Measurements from ENCODE around the gene DAW1.

DAW1 gene

GRCh38 chr2:227862227-227862740 is 9.1 kb upstream of the DAW1 start:
- DNase-seq = peak; percentile 60

GRCh38 chr2:227862741-227863588 is 8.5 kb upstream of the DAW1 start:
- no peak for DNase-seq

DNA sequence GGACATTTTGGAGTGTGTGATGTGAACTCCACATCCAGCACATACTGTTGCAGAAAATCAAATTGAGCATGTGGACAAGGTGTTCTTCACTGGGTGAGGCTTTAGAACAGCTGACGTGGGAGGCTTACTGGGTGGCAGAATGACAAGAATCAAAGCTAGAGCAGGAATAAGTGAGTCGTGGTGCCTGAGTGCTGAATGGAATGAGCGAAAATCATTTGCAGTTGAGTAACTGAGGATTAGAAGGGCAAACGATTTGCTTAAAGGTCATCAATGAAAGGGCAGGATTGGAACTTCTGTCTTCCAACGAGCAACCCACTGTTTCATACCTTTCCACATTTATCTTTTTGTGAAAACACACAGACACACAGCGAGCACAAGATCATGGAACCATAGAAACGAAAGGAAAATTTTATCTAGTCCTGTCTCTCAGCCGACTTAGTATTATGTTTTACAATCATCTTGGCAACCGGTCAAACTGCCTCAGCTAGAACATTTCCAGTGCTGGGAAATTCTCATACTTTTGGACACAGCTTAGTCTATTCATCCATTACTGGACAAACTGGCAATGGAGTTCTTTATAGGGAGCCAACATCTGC is 7.2 kb upstream of the DAW1 start:
- DNase-seq = no peak

- DNase-seq = no peak
These were observed 6.1 kb upstream of the DAW1 start for GRCh38 chr2:227865291-227865690.

- DNase-seq = no peak
These were observed 4.0 kb upstream of the DAW1 start for GRCh38 chr2:227867386-227867785.

DNA sequence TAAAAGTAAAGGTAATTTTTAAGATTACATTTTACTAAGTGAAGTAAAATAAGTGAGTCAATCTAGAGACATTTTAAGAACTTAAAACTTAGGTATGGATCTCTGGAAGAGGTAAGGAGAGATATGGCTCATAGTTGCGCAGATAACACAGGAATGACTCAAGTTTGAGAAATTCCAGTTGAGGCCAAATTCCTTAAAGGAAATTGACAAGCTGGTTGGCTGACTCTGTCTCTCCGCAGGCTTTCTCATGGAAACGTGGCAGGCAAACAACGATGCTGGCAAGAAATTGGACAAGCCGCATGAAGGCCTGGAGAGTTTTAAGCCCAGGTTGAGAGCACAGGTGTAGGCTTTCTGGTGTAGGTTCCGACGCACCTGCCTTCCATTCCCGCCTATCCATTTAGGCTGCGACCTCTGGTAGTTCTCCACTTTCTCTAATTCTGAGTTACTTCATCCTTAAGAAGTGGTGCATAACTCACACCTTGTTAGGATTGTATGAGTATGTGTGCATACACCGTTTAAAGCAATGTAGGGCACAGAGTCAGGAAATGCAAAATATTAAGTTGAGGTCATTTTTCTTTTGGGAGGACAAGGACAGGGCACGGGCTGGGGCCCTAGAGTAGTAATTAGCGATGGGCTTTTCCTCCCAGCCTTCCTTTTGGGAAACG is 589 bp upstream of the DAW1 start:
- DNase-seq = no peak

DNA sequence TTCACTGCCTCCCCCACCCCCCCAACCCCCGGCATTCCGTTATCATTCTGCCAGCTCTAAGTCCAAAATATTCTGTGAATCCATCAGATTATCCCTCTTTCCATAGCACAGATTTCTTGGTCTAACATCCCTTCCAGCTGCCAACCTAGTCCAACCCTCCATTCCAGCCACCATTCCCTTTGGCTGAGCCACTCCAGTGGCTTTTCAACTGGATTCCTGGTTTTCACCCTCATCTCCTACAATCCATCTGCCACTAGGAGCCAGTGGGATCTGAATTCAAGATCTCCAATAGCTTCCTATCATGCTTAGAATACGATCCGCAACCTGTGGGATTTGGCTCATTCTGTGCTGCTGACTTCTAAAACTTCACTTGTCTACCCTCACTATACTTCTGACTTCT is 1.2 kb downstream of the DAW1 start:
- DNase-seq = no peak

DNA sequence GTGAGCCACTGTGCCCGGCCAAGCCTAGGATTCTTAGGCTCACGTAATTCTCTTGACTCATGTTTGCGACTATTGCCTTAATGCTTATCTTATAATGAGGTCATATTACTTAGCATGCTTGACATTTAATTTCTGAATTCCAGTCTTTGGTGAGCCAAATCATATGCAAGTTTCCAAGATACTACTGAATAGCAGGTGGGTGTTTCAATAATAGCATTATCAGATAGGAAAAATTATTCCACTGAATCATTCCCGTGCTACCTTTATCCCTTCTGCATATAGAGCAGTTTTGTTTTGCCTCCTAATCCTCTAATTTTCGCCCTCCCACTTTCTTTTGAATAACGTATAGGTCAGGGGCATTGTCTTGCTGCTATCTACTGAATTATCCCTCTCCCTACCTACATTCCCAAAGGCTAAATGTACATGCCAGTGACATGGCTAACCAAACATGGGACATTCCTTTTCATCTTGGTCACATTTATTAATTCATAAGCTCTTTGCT is 4.9 kb downstream of the DAW1 start:
- DNase-seq = no peak

DNA sequence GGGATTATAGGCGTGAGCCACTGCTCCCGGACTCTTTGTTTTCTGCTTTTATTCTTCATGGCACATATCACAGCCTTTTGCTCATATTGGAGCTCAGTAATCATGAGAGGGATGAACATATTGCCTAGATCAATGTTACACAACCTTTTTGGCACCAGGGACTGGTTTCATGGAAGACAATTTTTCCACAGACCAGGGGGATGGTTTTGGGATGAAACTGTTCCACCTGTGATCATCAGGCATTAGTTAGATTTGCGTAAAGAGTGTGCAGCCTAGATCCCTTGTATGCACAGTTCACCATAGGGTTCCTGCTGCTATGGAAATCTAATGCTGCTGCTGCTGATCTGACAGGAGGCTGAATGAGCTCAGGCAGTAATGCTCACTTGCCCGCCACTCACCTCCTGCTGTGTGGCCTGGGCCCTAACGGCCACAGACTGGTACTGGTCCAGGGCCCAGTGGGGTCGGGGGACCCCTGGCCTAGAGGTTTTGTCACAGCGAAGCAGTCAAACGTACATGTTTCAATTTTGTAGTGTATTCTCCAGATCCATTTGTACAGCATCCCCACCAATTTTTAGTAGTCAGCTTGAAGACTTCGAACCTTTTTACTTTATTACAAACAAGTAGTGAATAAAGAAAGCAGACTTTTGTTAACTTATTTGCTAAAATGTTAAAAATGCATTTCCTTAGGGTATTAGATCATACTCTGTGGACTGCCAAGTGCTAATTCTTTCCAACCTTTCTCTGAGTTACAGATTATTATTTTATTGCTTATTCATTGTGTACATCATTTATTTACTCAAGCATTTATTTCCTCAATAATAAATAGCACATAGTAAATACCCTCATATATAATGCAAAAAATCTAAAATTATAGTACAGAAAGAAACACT is 6.2 kb downstream of the DAW1 start:
- DNase-seq = no peak

DNA sequence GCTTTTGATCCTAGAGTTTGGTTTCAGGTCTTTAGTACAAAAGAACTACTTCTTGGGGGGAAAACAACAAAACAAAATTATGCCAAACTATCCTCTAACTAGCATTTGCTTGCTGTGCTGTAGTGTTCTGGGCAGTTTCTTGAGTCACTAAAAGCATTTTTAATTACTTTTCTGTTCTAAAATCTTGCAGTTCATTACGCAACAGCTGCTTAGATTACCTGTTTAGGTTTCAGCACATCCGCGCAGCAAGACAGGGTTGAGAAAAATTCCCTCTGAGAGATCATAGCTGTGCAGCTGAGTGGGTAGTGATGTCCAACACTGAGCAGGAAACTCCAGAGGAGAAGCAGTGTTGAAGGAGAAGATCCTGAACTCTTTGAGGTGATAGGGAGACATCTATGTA is 9.0 kb downstream of the DAW1 start:
- DNase-seq = no peak

DNA sequence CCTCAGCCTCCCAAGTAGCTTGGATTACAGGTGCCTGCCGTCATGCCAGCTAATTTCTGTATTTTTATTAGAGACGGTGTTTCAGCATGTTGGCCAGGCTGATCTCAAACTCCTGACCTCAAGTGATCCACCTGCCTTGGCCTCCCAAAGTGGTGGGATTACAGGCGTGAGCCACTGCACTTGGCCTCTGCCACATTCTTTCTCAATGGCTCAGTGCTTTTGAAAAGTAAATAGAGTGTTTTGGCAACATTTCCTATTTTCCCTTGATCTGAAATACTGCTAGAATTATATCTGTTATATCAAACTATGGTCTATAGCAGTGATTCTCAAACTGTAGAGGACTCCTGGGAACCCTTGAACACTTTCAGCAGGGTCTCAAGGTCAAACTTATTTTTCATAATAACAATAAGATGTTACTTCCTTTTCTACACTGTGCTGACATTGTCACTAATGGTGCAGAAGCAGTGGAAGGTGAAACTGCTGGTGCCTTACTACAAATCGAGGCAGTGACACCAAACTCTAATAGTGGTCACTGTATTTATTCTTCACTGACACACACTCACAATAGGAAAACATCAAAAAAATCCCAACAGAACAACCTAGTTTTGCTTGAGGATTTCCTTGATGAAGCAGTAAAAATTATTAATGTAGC is 10.6 kb downstream of the DAW1 start:
- no peak for DNase-seq

DNA sequence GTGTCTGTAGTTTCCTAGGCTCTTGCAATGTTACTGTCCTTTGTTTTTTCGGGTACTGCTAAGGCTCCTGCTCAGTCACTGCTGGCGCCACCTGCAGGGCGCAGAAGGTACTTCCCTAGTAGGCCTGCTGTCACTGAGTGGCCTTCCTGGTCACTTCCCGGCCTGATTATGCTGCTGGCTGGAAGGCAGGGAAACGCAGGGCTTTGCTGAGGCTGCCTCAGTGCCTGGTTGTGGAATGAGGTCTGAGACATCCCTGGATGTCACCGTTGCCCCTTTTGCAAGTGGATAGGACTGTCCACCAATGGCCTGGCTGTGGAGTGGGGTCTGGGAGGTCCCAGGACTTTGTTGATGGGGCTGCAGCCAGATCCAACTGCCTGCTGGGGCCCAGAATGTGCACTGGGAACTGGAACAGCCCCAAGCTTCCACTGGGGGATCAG is 13.1 kb downstream of the DAW1 start:
- DNase-seq = peak; percentile 57

DNA sequence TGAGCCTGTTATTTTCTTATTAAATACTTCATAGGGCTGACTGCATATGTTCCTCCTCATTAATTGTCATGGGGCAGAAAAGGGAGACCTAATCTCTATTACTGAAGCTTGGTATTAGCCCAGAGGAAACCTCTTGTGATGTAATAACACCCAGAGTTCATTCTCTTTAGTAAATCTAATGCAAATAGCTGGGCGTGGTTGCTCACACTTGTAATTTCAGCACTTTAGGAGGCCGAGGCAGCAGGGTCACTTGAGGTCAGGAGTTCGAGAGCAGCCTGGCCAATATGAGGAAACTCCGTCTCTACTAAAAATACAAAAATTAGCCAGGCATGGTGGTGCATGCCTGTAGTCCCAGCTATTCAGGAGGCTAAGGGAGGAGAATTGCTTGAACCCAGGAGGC is 14.7 kb downstream of the DAW1 start:
- DNase-seq = no peak

DNA sequence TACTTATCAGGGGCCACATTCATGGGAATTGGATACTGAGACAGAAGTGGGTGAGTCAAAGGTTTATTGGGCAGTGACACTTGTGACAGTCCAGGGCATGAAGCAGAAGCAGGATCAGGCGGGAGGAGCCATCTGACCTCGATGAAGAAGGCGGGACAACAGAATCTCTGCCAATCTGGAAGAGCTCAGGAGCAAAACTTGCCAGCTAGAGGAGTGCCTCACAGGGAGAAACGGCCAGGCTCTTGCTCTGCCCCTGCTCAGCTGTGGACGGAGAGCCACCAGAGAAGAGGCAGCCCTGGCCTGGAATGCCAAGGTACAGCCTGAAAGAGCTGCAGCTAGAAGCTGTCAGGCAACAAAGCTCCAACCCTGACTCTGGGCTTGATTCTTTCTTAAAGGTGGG is 16.9 kb downstream of the DAW1 start:
- DNase-seq = no peak

- DNase-seq = no peak
These were observed 17.9 kb downstream of the DAW1 start for GRCh38 chr2:227889336-227889735.

DNA sequence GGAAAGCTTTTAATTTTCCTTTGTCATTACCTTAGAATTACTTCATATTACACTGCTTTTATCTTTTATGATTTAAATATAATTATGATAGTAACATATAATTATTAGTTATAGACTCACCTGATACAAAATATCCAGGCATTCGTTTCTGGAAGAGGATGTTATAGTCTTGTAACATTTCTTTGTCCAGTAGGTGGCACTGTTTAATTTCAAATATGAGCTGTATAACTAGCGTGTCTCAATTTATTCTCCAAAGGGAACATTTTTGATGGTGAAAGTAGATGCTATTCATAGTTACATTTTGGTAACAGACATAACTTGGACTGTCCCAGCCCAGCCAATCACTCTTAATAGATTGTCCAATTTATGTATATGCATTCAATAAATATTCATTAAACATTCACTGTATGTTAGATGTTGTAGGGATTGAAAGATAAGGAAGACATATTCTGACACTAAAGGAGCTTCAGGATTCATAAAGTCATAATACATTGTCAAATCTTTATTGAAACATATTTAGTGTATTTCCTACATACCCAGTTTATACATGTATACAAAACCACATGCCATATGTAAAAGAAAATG is 19.2 kb downstream of the DAW1 start:
- DNase-seq = peak; percentile 47

DNA sequence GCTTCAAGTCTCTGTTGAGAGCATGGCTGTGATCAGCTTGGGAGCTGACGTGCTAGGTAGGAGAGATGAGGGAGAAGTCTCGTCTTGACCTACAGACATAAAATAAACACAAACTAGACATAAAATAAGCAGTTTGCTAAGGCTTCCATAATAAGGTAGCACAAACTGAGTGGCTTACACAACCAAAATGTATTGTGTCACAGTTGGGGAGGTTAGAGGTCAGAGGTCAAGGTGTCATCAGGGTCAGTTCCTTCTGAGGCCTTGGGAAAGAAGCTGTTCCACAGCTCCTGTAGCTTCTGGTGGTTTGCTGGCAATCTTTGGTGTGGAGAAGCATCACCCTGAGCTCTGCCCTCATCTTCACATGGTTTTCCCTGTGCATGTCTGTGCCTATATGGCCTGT is 20.2 kb downstream of the DAW1 start:
- DNase-seq = no peak

DNA sequence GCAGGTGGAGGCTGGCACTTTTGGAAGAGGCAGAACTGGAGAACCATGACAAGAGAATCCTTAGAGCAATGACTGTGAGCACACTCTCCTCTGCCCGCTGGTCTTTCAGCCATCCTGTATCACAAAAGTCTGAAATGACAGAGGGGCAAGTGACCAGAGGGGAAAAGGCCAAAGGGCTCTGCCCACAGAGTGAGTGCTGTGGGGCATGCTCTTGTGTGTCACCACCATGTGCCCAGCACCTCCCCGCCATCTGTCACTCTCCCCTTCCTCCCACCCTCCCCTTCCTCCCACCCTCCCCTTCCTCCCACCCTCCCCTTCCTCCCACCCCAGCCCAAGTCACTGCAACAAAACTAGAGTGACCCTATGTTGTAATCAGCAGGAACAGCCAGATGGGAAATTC is 31.9 kb downstream of the DAW1 start:
- DNase-seq = no peak

DNA sequence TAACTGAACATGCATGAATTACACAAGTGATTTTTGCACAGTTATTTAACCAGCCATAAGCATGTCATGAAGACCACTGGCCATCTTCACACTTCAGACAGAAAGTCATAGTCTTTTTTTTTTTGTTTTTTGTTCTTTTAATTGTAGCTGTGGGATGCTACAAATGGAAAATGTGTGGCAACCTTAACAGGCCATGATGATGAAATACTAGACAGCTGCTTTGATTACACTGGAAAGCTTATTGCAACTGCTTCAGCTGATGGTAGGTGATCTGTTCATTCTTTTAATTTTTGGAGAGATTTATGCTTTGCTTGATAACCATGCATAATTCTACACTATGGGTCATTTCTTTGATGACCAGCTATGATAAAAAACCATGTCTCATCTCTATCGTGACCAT is 35.6 kb downstream of the DAW1 start:
- DNase-seq = no peak

DNA sequence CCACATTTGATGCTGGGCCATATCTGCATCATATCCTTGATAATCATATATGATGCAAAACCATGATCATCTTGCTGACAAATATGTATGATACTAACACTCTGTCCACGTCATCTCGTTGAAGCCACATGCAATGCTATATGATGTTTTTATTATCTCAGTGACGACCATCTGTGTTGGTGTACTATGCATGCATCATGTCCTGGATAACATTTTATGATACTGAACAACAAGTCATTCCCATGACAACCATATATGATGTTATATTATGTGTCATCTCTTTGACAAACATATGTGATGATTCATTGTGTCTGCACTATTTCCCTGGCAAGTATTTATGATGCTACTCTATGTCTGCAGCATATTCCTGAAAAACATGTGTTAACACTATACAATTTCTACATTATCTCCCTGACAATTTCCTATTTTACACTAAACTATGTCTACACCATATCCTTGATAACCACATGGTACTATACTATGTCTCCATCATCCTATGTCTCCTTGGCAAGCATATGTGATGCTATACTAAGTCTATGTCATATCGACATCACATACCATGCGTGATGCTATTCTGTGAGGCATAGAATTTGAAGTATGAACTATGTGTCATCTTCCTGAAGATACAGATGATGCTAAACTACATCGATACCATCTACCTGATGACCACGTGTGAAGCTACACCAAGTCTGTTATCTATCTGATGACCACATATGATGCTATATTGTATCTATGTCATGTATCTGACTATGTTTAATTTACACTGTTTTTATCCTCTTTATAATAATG is 37.0 kb downstream of the DAW1 start:
- DNase-seq = no peak

- DNase-seq = no peak
These were observed 42.9 kb downstream of the DAW1 start for GRCh38 chr2:227914362-227914761.
